PC-9 (cell line): ENCODE results near the gene PIK3IP1. TPM values are rescaled to one million over a fixed set of nuclear protein-coding genes. Genes with fewer than 3 reads are reported as not detected.

Source experiments
- BruUV-seq: library from RNA; stranded (reverse); fragments of 400-500 nt; replicated peaks from 2 replicates; lab custom pipeline; 2021; lab: Mats Ljungman, UMichigan
- CTCF ChIA-PET: fragments of 300-600 bp; sonication (Branson Sonifier 250); formaldehyde crosslinking; loops from one replicate; lab custom pipeline; 2022; ENCODE audit warnings: antibody characterized with exemption; lab: Charles Lee
- POLR2A ChIA-PET: fragments of 300-600 bp; sonication (Branson Sonifier 250); formaldehyde crosslinking; loops from one replicate; lab custom pipeline; 2022; ENCODE audit warnings: antibody characterized with exemption; ENCODE audit not compliant: unreplicated experiment; lab: Charles Lee
- DNase-seq, 2 experiments: peaks; one replicate each; pipeline versions ENCODE4 v3.0.0 to v3.0.0-alpha.2; 2015 to 2022; ENCODE audit warnings: mixed read lengths in 1 of 2
- H2AFZ ChIP-seq: fragments of 200-600 bp; sonication (generic); 2 replicates; pipeline ENCODE4 v1.8.1; 2017; ENCODE audit warnings: antibody characterized with exemption
- H3F3A ChIP-seq: fragments of 200-600 bp; sonication (generic); 2 replicates; pipeline ENCODE4 v1.8.1; 2017; ENCODE audit warnings: antibody characterized with exemption, mild to moderate bottlenecking, low read depth; ENCODE audit not compliant: insufficient read depth
- H3K27ac ChIP-seq: fragments of 200-600 bp; sonication (generic); 2 replicates; pipeline ENCODE4 v1.6.1; 2016; ENCODE audit warnings: mixed run types
- H3K27me3 ChIP-seq: fragments of 200-600 bp; sonication (generic); 2 replicates; pipeline ENCODE4 v1.6.1; 2016; ENCODE audit warnings: low read depth, mixed run types; ENCODE audit not compliant: insufficient read depth
- H3K36me3 ChIP-seq: fragments of 200-600 bp; sonication (generic); 2 replicates; pipeline ENCODE4 v1.6.1; 2016; ENCODE audit warnings: low read depth, mixed run types
- H3K4me1 ChIP-seq: fragments of 200-600 bp; sonication (generic); replicated peaks from 2 replicates; pipeline ENCODE4 v1.6.1; 2016; ENCODE audit warnings: mixed run types; ENCODE audit not compliant: insufficient read depth
- H3K4me2 ChIP-seq: fragments of 200-600 bp; sonication (generic); 2 replicates; pipeline ENCODE4 v1.6.1; 2017; ENCODE audit warnings: mixed run types
- H3K4me3 ChIP-seq: fragments of 200-600 bp; sonication (generic); 2 replicates; pipeline ENCODE4 v1.6.1; 2016; ENCODE audit warnings: mixed run types
- H3K79me2 ChIP-seq: fragments of 200-600 bp; sonication (generic); 2 replicates; pipeline ENCODE4 v1.6.1; 2017; ENCODE audit warnings: low read depth, mixed run types
- H3K9me2 ChIP-seq: fragments of 200-600 bp; sonication (generic); 2 replicates; pipeline ENCODE4 v1.8.1; 2017; ENCODE audit warnings: mild to moderate bottlenecking; ENCODE audit not compliant: insufficient read depth
- H3K9me3 ChIP-seq: fragments of 200-600 bp; sonication (generic); 2 replicates; pipeline ENCODE4 v1.8.1; 2016; ENCODE audit warnings: low read depth; ENCODE audit not compliant: insufficient read depth
- H4K20me1 ChIP-seq: fragments of 200-600 bp; sonication (generic); 2 replicates; pipeline ENCODE4 v1.8.1; 2017; ENCODE audit not compliant: insufficient read depth
- EZH2 ChIP-seq: fragments of 200-600 bp; sonication (generic); IDR thresholded peaks from 2 replicates; pipeline ENCODE4 v1.8.0; 2017; ENCODE audit warnings: antibody characterized with exemption, low read depth
- intact Hi-C: fragments of 100-400 bp; cut with micrococcal nuclease; formaldehyde crosslinking; loops from one replicate; pipeline ENCODE4 v1.10.0; 2022; ENCODE audit not compliant: unreplicated experiment
- total RNA-seq: library from RNA; stranded (reverse); gene quantifications from 2 replicates; pipeline ENCODE4 v1.2.3, GENCODE V29; 2021
- TF ChIP-seq, protein P1 (sequence below): fragments of 200-600 bp; sonication (generic); conservative IDR thresholded peaks from 2 replicates; pipeline ENCODE4 v1.6.1; 2017; ENCODE audit warnings: mixed run types, antibody characterized with exemption, mild to moderate bottlenecking, moderate library complexity

Gene PIK3IP1
- total RNA-seq, 1 experiment from 2014 or later: 15.7 TPM

DNA sequence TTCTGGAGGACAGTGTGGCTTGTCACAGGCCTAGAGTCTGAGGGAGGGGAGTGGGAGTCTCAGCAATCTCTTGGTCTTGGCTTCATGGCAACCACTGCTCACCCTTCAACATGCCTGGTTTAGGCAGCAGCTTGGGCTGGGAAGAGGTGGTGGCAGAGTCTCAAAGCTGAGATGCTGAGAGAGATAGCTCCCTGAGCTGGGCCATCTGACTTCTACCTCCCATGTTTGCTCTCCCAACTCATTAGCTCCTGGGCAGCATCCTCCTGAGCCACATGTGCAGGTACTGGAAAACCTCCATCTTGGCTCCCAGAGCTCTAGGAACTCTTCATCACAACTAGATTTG, 13.0 kb downstream of the PIK3IP1 start:
- no peaks in the 10 kb centered on the region for H3K27me3 ChIP-seq
- ChIA-PET CTCF (interaction anchor here (1.2 kb wide), 1 partner anchor 25 kb away, joined by 5 read pairs; no protein-coding TSS in a partner anchor), POLR2A (no interaction called here)
- peaks cover 14% of the 10 kb centered on the region; the same call in 1 of the 2 replicates for H3F3A ChIP-seq
- no peak overlapping the region for H2AFZ ChIP-seq
- H3K4me1 ChIP-seq: peaks cover 33% of the 10 kb centered on the region
- DNase-seq: no peak
- TF ChIP-seq EZH2: no peak
- TF ChIP-seq, protein P1, sequence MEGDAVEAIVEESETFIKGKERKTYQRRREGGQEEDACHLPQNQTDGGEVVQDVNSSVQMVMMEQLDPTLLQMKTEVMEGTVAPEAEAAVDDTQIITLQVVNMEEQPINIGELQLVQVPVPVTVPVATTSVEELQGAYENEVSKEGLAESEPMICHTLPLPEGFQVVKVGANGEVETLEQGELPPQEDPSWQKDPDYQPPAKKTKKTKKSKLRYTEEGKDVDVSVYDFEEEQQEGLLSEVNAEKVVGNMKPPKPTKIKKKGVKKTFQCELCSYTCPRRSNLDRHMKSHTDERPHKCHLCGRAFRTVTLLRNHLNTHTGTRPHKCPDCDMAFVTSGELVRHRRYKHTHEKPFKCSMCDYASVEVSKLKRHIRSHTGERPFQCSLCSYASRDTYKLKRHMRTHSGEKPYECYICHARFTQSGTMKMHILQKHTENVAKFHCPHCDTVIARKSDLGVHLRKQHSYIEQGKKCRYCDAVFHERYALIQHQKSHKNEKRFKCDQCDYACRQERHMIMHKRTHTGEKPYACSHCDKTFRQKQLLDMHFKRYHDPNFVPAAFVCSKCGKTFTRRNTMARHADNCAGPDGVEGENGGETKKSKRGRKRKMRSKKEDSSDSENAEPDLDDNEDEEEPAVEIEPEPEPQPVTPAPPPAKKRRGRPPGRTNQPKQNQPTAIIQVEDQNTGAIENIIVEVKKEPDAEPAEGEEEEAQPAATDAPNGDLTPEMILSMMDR: no peak
- H3K27ac ChIP-seq: no peak overlapping the region
- H3K9me2 ChIP-seq: no peaks in the 10 kb centered on the region
- no peaks in the 10 kb centered on the region for H3K36me3 ChIP-seq
- no TSS peak for BruUV-seq
- intact Hi-C loops: no loop called here
- H4K20me1 ChIP-seq: no peaks in the 10 kb centered on the region
- no peak overlapping the region for H3K4me2 ChIP-seq
- no peak overlapping the region for H3K4me3 ChIP-seq
- H3K9me3 ChIP-seq: no peaks in the 10 kb centered on the region
- no peaks in the 10 kb centered on the region for H3K79me2 ChIP-seq

DNA sequence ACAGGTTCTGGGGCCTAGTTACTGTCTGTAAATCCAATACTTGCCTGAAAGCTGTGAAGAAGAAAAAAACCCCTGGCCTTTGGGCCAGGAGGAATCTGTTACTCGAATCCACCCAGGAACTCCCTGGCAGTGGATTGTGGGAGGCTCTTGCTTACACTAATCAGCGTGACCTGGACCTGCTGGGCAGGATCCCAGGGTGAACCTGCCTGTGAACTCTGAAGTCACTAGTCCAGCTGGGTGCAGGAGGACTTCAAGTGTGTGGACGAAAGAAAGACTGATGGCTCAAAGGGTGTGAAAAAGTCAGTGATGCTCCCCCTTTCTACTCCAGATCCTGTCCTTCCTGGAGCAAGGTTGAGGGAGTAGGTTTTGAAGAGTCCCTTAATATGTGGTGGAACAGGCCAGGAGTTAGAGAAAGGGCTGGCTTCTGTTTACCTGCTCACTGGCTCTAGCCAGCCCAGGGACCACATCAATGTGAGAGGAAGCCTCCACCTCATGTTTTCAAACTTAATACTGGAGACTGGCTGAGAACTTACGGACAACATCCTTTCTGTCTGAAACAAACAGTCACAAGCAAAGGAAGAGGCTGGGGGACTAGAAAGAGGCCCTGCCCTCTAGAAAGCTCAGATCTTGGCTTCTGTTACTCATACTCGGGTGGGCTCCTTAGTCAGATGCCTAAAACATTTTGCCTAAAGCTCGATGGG, 13.5 kb downstream of the PIK3IP1 start:
- intact Hi-C loops: no loop called here
- CTCF ChIA-PET: interaction anchor here (1.2 kb wide), 1 partner anchor 25 kb away, joined by 5 read pairs; no protein-coding TSS in a partner anchor
- BruUV-seq: no TSS peak

DNA sequence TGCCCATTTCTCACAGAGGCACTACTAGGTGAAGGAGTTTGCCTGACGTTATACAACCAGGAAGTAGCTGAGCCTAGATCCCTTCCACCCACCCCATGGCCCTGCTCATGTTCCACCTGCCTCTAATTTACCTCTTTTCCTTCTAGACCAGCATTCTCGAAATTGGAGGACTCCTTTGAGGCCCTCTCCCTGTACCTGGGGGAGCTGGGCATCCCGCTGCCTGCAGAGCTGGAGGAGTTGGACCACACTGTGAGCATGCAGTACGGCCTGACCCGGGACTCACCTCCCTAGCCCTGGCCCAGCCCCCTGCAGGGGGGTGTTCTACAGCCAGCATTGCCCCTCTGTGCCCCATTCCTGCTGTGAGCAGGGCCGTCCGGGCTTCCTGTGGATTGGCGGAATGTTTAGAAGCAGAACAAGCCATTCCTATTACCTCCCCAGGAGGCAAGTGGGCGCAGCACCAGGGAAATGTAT, 14.1 kb downstream of the PIK3IP1 start:
- Histone ChIP-seq H2AFZ (no peak overlapping the region), H3K4me1 (peaks cover 33% of the 10 kb centered on the region), H3K79me2 (no peaks in the 10 kb centered on the region), H3K4me2 (no peak overlapping the region), H3K9me3 (no peaks in the 10 kb centered on the region), H4K20me1 (no peaks in the 10 kb centered on the region), H3K9me2 (no peaks in the 10 kb centered on the region), H3F3A (peaks cover 14% of the 10 kb centered on the region; the same call in 1 of the 2 replicates), H3K36me3 (no peaks in the 10 kb centered on the region), H3K27me3 (no peaks in the 10 kb centered on the region), H3K27ac (no peak overlapping the region), H3K4me3 (no peak overlapping the region)
- ChIA-PET CTCF (no interaction called here), POLR2A (no interaction called here)
- intact Hi-C loops: no loop called here
- no TSS peak for BruUV-seq
- DNase-seq: no peak
- no peak for TF ChIP-seq EZH2
- TF ChIP-seq, protein P1: no peak

More for the DNA sequence above, 13.5 kb downstream of the PIK3IP1 start:
- H3K4me1 ChIP-seq: peaks cover 33% of the 10 kb centered on the region
- H4K20me1 ChIP-seq: no peaks in the 10 kb centered on the region
- POLR2A ChIA-PET: no interaction called here
- no peak overlapping the region for H2AFZ ChIP-seq
- TF ChIP-seq, protein P1: no peak
- TF ChIP-seq EZH2: no peak
- no peaks in the 10 kb centered on the region for H3K79me2 ChIP-seq
- H3K9me3 ChIP-seq: no peaks in the 10 kb centered on the region
- no peak for DNase-seq
- H3K4me2 ChIP-seq: no peak overlapping the region
- H3F3A ChIP-seq: peaks cover 14% of the 10 kb centered on the region; the same call in 1 of the 2 replicates
- H3K27ac ChIP-seq: no peak overlapping the region
- H3K9me2 ChIP-seq: no peaks in the 10 kb centered on the region
- H3K27me3 ChIP-seq: no peaks in the 10 kb centered on the region
- H3K4me3 ChIP-seq: no peak overlapping the region
- no peaks in the 10 kb centered on the region for H3K36me3 ChIP-seq
